GM19240 (cell line): Measurements from ENCODE around the gene IRGQ.

Source experiments
- DNase-seq: peaks from one replicate; pipeline ENCODE4 v3.0.0; 2011; ENCODE audit warnings: low spot score; ENCODE audit not compliant: insufficient read length

IRGQ gene

DNA sequence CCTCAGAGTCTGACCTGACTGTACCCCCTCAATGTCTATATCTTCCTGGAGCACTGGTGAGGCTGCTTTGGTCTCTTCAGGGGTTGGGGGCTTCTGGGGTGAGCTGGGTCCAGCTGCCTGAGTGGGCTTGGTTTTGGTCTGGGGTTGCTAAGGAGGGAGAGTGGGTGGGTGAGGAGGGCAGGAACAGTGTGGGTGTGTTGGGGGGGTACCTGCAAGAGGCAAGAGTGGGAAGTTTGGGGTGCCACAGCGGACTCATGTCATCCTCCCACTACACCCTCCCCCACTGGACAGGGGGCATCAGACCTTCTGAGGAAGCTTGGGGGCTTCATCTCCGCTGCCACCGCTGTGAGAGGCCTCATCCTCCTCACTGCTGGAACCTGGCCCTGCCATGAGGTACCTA is 49.4 kb downstream of the IRGQ start:
- no peak for DNase-seq

DNA sequence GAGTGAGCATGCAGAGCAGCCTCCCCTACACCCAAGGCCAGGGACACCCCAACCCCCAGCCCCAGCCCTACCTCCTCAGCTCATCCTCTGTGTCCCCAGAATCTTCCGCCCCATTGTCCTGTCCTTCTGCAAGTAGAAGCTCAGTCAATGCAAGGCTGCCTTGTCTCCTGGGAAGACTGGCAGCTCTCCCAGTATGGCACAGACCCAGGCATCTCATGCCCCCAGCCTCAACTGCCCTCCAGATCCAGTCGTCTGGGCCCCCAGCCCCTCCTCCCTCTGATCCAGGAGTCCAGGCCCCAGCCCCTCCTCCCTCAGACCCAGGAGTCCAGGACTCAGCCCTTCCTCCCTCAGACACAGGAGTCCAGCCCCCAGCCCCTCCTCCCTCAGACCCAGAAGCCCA is 50.0 kb downstream of the IRGQ start:
- no peak for DNase-seq

GRCh38 chr19:43545276-43545675 is 50.7 kb downstream of the IRGQ start:
- DNase-seq = no peak

DNA sequence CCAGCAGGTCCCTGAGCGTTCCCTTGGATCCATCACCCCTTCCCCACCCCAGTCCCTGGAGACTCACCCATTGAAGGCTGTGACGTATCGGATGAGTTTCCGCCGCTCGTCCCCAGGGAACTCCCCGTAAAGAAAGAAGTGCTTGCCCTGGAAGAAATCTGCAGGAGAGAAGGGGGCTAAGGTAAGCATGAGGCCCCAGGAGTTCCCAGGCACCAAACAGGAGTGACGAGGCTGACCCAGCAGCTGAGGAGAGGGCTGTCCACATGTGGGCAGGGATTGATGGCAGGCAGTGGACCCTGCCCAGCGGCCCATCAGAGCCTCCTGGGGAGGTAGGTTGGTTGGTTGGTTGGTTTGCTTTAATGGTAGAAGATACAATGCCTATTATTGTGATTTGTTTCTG is 51.9 kb downstream of the IRGQ start:
- DNase-seq = no peak

- DNase-seq = no peak
These were observed 53.8 kb downstream of the IRGQ start for GRCh38 chr19:43541920-43542650.

- DNase-seq = no peak
These were observed 55.6 kb downstream of the IRGQ start for GRCh38 chr19:43540381-43540780.

- no peak for DNase-seq
These were observed 57.0 kb downstream of the IRGQ start for GRCh38 chr19:43538922-43539321.

- no peak for DNase-seq
These were observed 60.8 kb downstream of the IRGQ start for GRCh38 chr19:43534816-43535761.
